DMS53 (cell line): ENCODE data around the gene MYL2.

Source experiments
- DNase-seq: peaks from one replicate; lab custom pipeline; 2025; lab: John Stamatoyannopoulos, UW

MYL2 gene

GRCh38 chr12:110930348-110931314 is 10.3 kb upstream of the MYL2 start:
- no peak for DNase-seq

- no peak for DNase-seq
Measured at GRCh38 chr12:110929818-110930217, 9.4 kb upstream of the MYL2 start.

GRCh38 chr12:110928700-110929099 is 8.3 kb upstream of the MYL2 start:
- no peak for DNase-seq

GRCh38 chr12:110927546-110927945 is 7.2 kb upstream of the MYL2 start:
- DNase-seq, result no peak

- no peak for DNase-seq
Measured at GRCh38 chr12:110923692-110924334, 3.4 kb upstream of the MYL2 start.

- DNase-seq, result no peak
Measured at GRCh38 chr12:110923192-110923591, 2.8 kb upstream of the MYL2 start.

- no peak for DNase-seq
Measured at GRCh38 chr12:110922652-110923051, 2.3 kb upstream of the MYL2 start.

- no peak for DNase-seq
Measured at GRCh38 chr12:110921262-110921661, 883 bp upstream of the MYL2 start.

- DNase-seq, result no peak
Measured at GRCh38 chr12:110919720-110920119, 659 bp downstream of the MYL2 start.

- DNase-seq, result no peak
Measured at GRCh38 chr12:110917961-110918360, 2.4 kb downstream of the MYL2 start.

GRCh38 chr12:110917467-110917866 is 2.9 kb downstream of the MYL2 start:
- no peak for DNase-seq

- DNase-seq, result no peak
Measured at GRCh38 chr12:110916295-110916875, 4.0 kb downstream of the MYL2 start.

- no peak for DNase-seq
Measured at GRCh38 chr12:110913119-110914056, 7.0 kb downstream of the MYL2 start.

- no peak for DNase-seq
Measured at GRCh38 chr12:110912263-110912662, 8.1 kb downstream of the MYL2 start.

GRCh38 chr12:110908377-110909152 is 11.8 kb downstream of the MYL2 start:
- no peak for DNase-seq

GRCh38 chr12:110907583-110907982 is 12.8 kb downstream of the MYL2 start:
- DNase-seq, result no peak

- no peak for DNase-seq
Measured at GRCh38 chr12:110906985-110907384, 13.4 kb downstream of the MYL2 start.

GRCh38 chr12:110906516-110906915 is 13.9 kb downstream of the MYL2 start:
- no peak for DNase-seq

GRCh38 chr12:110906083-110906482 is 14.3 kb downstream of the MYL2 start:
- no peak for DNase-seq

GRCh38 chr12:110903511-110903910 is 16.9 kb downstream of the MYL2 start:
- DNase-seq, result no peak

GRCh38 chr12:110901401-110901800 is 19.0 kb downstream of the MYL2 start:
- DNase-seq, result no peak
